DND-41 (cell line): ENCODE results near the gene PRKCZ.

Experiments
- CTCF ChIP-seq: IDR thresholded peaks from 2 replicates; pipeline ENCODE4 v1.5.1; 2012; ENCODE audit warnings: borderline replicate concordance, low read length, moderate library complexity, mild to moderate bottlenecking; ENCODE audit not compliant: poor library complexity, severe bottlenecking; ENCODE audit errors: extremely low read depth
- EZH2 ChIP-seq: IDR thresholded peaks from 3 replicates; pipeline ENCODE4 v1.6.1; 2012; ENCODE audit warnings: borderline replicate concordance, low read depth, mild to moderate bottlenecking, moderate library complexity, low read length, inconsistent platforms; ENCODE audit not compliant: severe bottlenecking

- TF ChIP-seq CTCF (no peak), EZH2 (no peak)
These were observed 101.7 kb downstream of the PRKCZ start for GRCh38 chr1:2151911-2152310.
